Spleen (tissue), 11 donors: ENCODE results near the gene CMSS1. TPM values are rescaled to one million over a fixed set of nuclear protein-coding genes. Genes with fewer than 3 reads are reported as not detected.

Experiments
- DNase-seq: peaks from one replicate; pipeline ENCODE4 v3.0.0-alpha.2; 2020
- H3K27ac ChIP-seq, 8 donors: fragments of 200-600 bp; sonication (generic) in 7 of 8; 1 replicate in 4 of 8; 2 replicates in 4 of 8; pipeline versions ENCODE4 v1.5.0 to v1.8.0; 2016 to 2021; ENCODE audit warnings: inconsistent platforms in 4 of 8, mild to moderate bottlenecking in 4 of 8, moderate library complexity in 1 of 8
- H3K27me3 ChIP-seq, 7 donors: fragments of 200-600 bp; sonication (generic) in 6 of 7; replicated peaks in 1 of 7; 1 replicate in 4 of 7; 2 replicates in 3 of 7; pipeline versions ENCODE4 v1.5.0 to v1.8.0; 2016 to 2021; ENCODE audit warnings: inconsistent platforms in 3 of 7, mild to moderate bottlenecking in 1 of 7
- H3K36me3 ChIP-seq, 6 donors: fragments of 200-600 bp; sonication (generic) in 5 of 6; 1 replicate in 4 of 6; 2 replicates in 2 of 6; pipeline versions ENCODE4 v1.5.0 to v1.8.0; 2016 to 2021; ENCODE audit warnings: inconsistent platforms in 2 of 6
- H3K4me1 ChIP-seq, 6 donors: fragments of 200-600 bp; sonication (generic) in 5 of 6; 1 replicate in 3 of 6; 2 replicates in 3 of 6; pipeline versions ENCODE4 v1.5.0 to v1.8.0; 2016 to 2021; ENCODE audit warnings: inconsistent platforms in 3 of 6
- H3K4me3 ChIP-seq, 8 donors: fragments of 200-600 bp; sonication (generic) in 7 of 8; 1 replicate in 4 of 8; 2 replicates in 4 of 8; pipeline versions ENCODE4 v1.5.0 to v1.8.0; 2016 to 2021; ENCODE audit warnings: inconsistent platforms in 4 of 8, mild to moderate bottlenecking in 4 of 8, moderate library complexity in 2 of 8
- H3K9me3 ChIP-seq, 8 donors: fragments of 200-600 bp; sonication (generic) in 7 of 8; 1 replicate in 4 of 8; 2 replicates in 4 of 8; pipeline versions ENCODE4 v1.5.0 to v1.8.0; 2016 to 2021; ENCODE audit warnings: inconsistent platforms in 4 of 8
- CTCF ChIP-seq, 11 experiments: fragments of 200-600 bp in 7 of 11; fragments of 450-650 bp in 4 of 11; sonication (generic) in 4 of 11; IDR thresholded peaks in 8 of 11; conservative IDR thresholded peaks in 3 of 11; 1 replicate in 7 of 11; 2 replicates in 4 of 11; pipeline versions ENCODE4 v1.4.0 to v1.8.0; 2016 to 2021; ENCODE audit warnings: antibody characterized with exemption in 11 of 11, inconsistent platforms in 4 of 11, mild to moderate bottlenecking in 1 of 11
- POLR2A ChIP-seq, 3 donors: fragments of 450-650 bp; IDR thresholded peaks; one replicate each; pipeline ENCODE4 v1.5.1; 2017; ENCODE audit warnings: antibody characterized with exemption in 3 of 3, mild to moderate bottlenecking in 1 of 3
- POLR2AphosphoS5 ChIP-seq, 3 donors: sonication (generic); formaldehyde crosslinking; IDR thresholded peaks; one replicate each; pipeline ENCODE4 v1.5.1; 2017; ENCODE audit warnings: antibody characterized with exemption in 3 of 3
- WGBS, 5 donors: extraction: QIAGEN DNeasy Blood & Tissue Kit in 3 of 5; methylation state at CpG; one replicate each; pipeline versions ENCODE4 v1.1.5 to v1.1.7; 2013 to 2018; 5-methylcytosine and 5-hydroxymethylcytosine counted together
- intact Hi-C: fragments of 100-400 bp; cut with DNase I; formaldehyde crosslinking; loops from one replicate; pipeline ENCODE4 v1.15.0; 2023; ENCODE audit warnings: low total_unique reads
- polyA plus RNA-seq, 3 donors: library from polyadenylated mRNA; stranded (reverse); fragments of 200-250 nt; gene quantifications; one replicate each; pipeline ENCODE4 v1.2.1, GENCODE V29; 2013
- total RNA-seq, 7 donors: library from RNA; depleted of rRNA in 3 of 7; stranded (reverse); fragments of >200 nt in 3 of 7; fragmentation: NEBNext Ultra II Directional in 4 of 7; extraction: Animal tissue kit (Norgen Biotek cat#: 25700) in 4 of 7; gene quantifications; one replicate each; pipeline versions ENCODE4 v1.1.0 to v1.2.1, GENCODE V29; 2016 to 2021
- donor health status: healthy with polysubstance abuse.
- donor health status: DM: no; HTN: no; CAD: no; lungs with moderate emphysema.
- donor health status: DM: no; HTN: no; CAD: no.
- donor health status: Bipolar disorder and iron deficiency.
- donor health status: healthy.
- donor health status: DM: no; HTN: no; CAD: no.
- donor health status: DM: yes; HTN: yes; CAD: no.

CMSS1 gene
- total and polyA plus RNA-seq, 10 donors: 6.9 to 30.1 (median 20.0) TPM

- intact Hi-C loops: no loop called here
- no peak for TF ChIP-seq POLR2A (IDR thresholded peaks at IDR 0.05)
- no peak for TF ChIP-seq CTCF (IDR thresholded peaks at IDR 0.05 in 8 of 11, conservative IDR thresholded peaks at IDR 0.05 in 3 of 11)
- no peak for TF ChIP-seq POLR2AphosphoS5 (IDR thresholded peaks at IDR 0.05)
- no peaks in the 10 kb centered on the region for H3K4me1 ChIP-seq
These were observed 207.1 kb downstream of the CMSS1 start for GRCh38 chr3:100024520-100025303.

GRCh38 chr3:100027321-100027720 is 209.7 kb downstream of the CMSS1 start:
- intact Hi-C loops: no loop called here
- Histone ChIP-seq H3K36me3 (no peaks in the 10 kb centered on the region), H3K4me3 (no peak overlapping the region), H3K27ac (no peak overlapping the region), H3K4me1 (no peaks in the 10 kb centered on the region), H3K27me3 (no peaks in the 10 kb centered on the region), H3K9me3 (no peaks in the 10 kb centered on the region)
- DNase-seq: no peak
- whole genome bisulfite sequencing, 5 donors: 53 to 78% (median 71%) methylated on average over 1 of the region's 1 CpG
- no peak for TF ChIP-seq CTCF (IDR thresholded peaks at IDR 0.05 in 8 of 11, conservative IDR thresholded peaks at IDR 0.05 in 3 of 11)
- TF ChIP-seq POLR2AphosphoS5 (IDR thresholded peaks at IDR 0.05): no peak
- no peak for TF ChIP-seq POLR2A (IDR thresholded peaks at IDR 0.05)

More at GRCh38 chr3:100024520-100025303, 207.1 kb downstream of the CMSS1 start:
- no peak overlapping the region for H3K4me3 ChIP-seq
- H3K9me3 ChIP-seq: no peaks in the 10 kb centered on the region
- H3K27ac ChIP-seq: no peak overlapping the region
- H3K36me3 ChIP-seq: no peaks in the 10 kb centered on the region
- H3K27me3 ChIP-seq: no peaks in the 10 kb centered on the region
- no peak for DNase-seq
- WGBS, 5 donors: 82 to 89% (median 87%) methylated on average over 7 of the region's 7 CpGs

- no peaks in the 10 kb centered on the region for H3K4me1 ChIP-seq
- 96 to 100% (median 98%) methylated on average over 1 of the region's 1 CpG for WGBS, 5 donors
- no peaks in the 10 kb centered on the region for H3K36me3 ChIP-seq
- H3K4me3 ChIP-seq: no peak overlapping the region
- intact Hi-C loops: no loop called here
- no peaks in the 10 kb centered on the region for H3K9me3 ChIP-seq
- no peaks in the 10 kb centered on the region for H3K27me3 ChIP-seq
- no peak overlapping the region for H3K27ac ChIP-seq
- TF ChIP-seq POLR2A (IDR thresholded peaks at IDR 0.05): no peak
- TF ChIP-seq POLR2AphosphoS5 (IDR thresholded peaks at IDR 0.05): no peak
- TF ChIP-seq CTCF (IDR thresholded peaks at IDR 0.05 in 8 of 11, conservative IDR thresholded peaks at IDR 0.05 in 3 of 11): no peak
- no peak for DNase-seq
These were observed 211.4 kb downstream of the CMSS1 start for GRCh38 chr3:100029052-100029451.

GRCh38 chr3:100029689-100030088 is 212.0 kb downstream of the CMSS1 start:
- intact Hi-C loops: no loop called here
- H3K27ac ChIP-seq: no peak overlapping the region
- no peak for DNase-seq

More at GRCh38 chr3:100029689-100030088, 212.0 kb downstream of the CMSS1 start:
- no peaks in the 10 kb centered on the region for H3K9me3 ChIP-seq
- no peak overlapping the region for H3K4me3 ChIP-seq
- H3K4me1 ChIP-seq: no peaks in the 10 kb centered on the region
- H3K27me3 ChIP-seq: no peaks in the 10 kb centered on the region
- H3K36me3 ChIP-seq: no peaks in the 10 kb centered on the region
- 53 to 67% (median 63%) methylated on average over 2 of the region's 2 CpGs for WGBS, 5 donors
- TF ChIP-seq POLR2AphosphoS5 (IDR thresholded peaks at IDR 0.05) (no peak), POLR2A (IDR thresholded peaks at IDR 0.05) (no peak), CTCF (IDR thresholded peaks at IDR 0.05 in 8 of 11, conservative IDR thresholded peaks at IDR 0.05 in 3 of 11) (no peak)
